ENCODE measurements around the gene OR6K2. TPM values are rescaled to one million over a fixed set of nuclear protein-coding genes. Genes with fewer than 3 reads are reported as not detected.

OR6K2 gene
- polyA plus RNA-seq, 3 donors, result not detected

GRCh38 chr1:158724442-158724841, 24.0 kb upstream of the OR6K2 start:
- 100% methylated on average over 4 of the region's 5 CpGs for WGBS (ENCODE audit: insufficient coverage)
- Histone ChIP-seq H4K20me1 (ENCODE audit: insufficient read depth, low read length) (no peaks in the 10 kb centered on the region), H3K27ac (ENCODE audit: low read depth in 1 of 2, low read length in 2 of 2) (no peak overlapping the region), H3K27me3 (ENCODE audit: control insufficient read depth in 2 of 2, insufficient read depth in 2 of 2, low read length in 2 of 2) (no peaks in the 10 kb centered on the region), H3K79me2 (ENCODE audit: insufficient read depth, low read length) (no peaks in the 10 kb centered on the region), H2AFZ (ENCODE audit: insufficient read depth, low read depth, low read length, poor library complexity, severe bottlenecking) (no peak overlapping the region), H3K36me3 (replicated peaks in 1 of 2; ENCODE audit: control insufficient read depth in 1 of 2, insufficient read depth in 2 of 2, low read length in 2 of 2) (no peaks in the 10 kb centered on the region), H3K4me1 (ENCODE audit: control insufficient read depth in 1 of 2, insufficient read depth in 2 of 2, low read length in 2 of 2) (peaks cover 0 to 2% of the 10 kb centered on the region in 2 donors), H3K4me3 (replicated peaks in 1 of 3; ENCODE audit: low read depth in 2 of 3, low read length in 3 of 3) (no peak overlapping the region), H3K9ac (ENCODE audit: insufficient read depth, low read length, poor library complexity, severe bottlenecking) (no peak overlapping the region), H3K9me3 (replicated peaks in 1 of 2; ENCODE audit: control insufficient read depth in 1 of 2, insufficient read depth in 1 of 2, low read length in 2 of 2) (no peaks in the 10 kb centered on the region), H3K4me2 (replicated peaks; ENCODE audit: extremely low read depth, low read length, poor library complexity, severe bottlenecking) (no peak overlapping the region)
- DNase-seq, result no peak
- intact Hi-C loops (cut with micrococcal nuclease), result no loop called here
- H3K36me3 Mint-ChIP-seq, result no peaks in the 10 kb centered on the region
- H3K4me3 Mint-ChIP-seq, result no peak overlapping the region
- peaks cover 7% of the 10 kb centered on the region for H3K4me1 Mint-ChIP-seq
- TF ChIP-seq CTCF (IDR thresholded peaks at IDR 0.05), result no peak
- no peak overlapping the region for H3K27ac Mint-ChIP-seq
- H3K27me3 Mint-ChIP-seq (ENCODE audit: low read depth in 3 of 3), result no peaks in the 10 kb centered on the region
- H3K9me3 Mint-ChIP-seq, result peaks cover 0 to 3% (median 0%) of the 10 kb centered on the region in 7 donors

GRCh38 chr1:158720620-158721019, 20.2 kb upstream of the OR6K2 start, which contains the start of gene OR6K3:
Gene OR6K3, minus strand, starts transcription at chr1:158720720. Its CDS starts 2,605 bp downstream, at chr1:158718115.
- no peak within 1 kb of the TSS for H3K9ac ChIP-seq (ENCODE audit: insufficient read depth, low read length, poor library complexity, severe bottlenecking)
- H3K4me2 ChIP-seq (replicated peaks; ENCODE audit: extremely low read depth, low read length, poor library complexity, severe bottlenecking), result no peak within 1 kb of the TSS
- Mint-ChIP-seq H3K27ac (no peak within 1 kb of the TSS), H3K4me3 (no peak within 1 kb of the TSS), H3K36me3 (no peaks in the 10 kb centered on the region), H3K27me3 (ENCODE audit: low read depth in 3 of 3) (no peaks in the 10 kb centered on the region), H3K9me3 (peaks cover 0 to 2% (median 0%) of the 10 kb centered on the region in 7 donors), H3K4me1 (no peaks in the 10 kb centered on the region)
- intact Hi-C loops (cut with micrococcal nuclease), result no loop called here
- no peaks in the 10 kb centered on the region for H3K4me1 ChIP-seq (ENCODE audit: control insufficient read depth in 1 of 2, insufficient read depth in 2 of 2, low read length in 2 of 2)
- no CpG with 5 or more reads among the region's 2 CpGs for WGBS (ENCODE audit: insufficient coverage)
- DNase-seq, result no peak
- no peaks in the 10 kb centered on the region for H4K20me1 ChIP-seq (ENCODE audit: insufficient read depth, low read length)
- H3K27ac ChIP-seq (ENCODE audit: low read depth in 1 of 2, low read length in 2 of 2), result no peak within 1 kb of the TSS
- no peaks in the 10 kb centered on the region for H3K27me3 ChIP-seq (ENCODE audit: control insufficient read depth in 2 of 2, insufficient read depth in 2 of 2, low read length in 2 of 2)
- H3K79me2 ChIP-seq (ENCODE audit: insufficient read depth, low read length), result no peaks in the 10 kb centered on the region
- no peak for TF ChIP-seq CTCF (IDR thresholded peaks at IDR 0.05)
- H3K36me3 ChIP-seq (replicated peaks in 1 of 2; ENCODE audit: control insufficient read depth in 1 of 2, insufficient read depth in 2 of 2, low read length in 2 of 2), result no peaks in the 10 kb centered on the region
- H3K4me3 ChIP-seq (replicated peaks in 1 of 3; ENCODE audit: low read depth in 2 of 3, low read length in 3 of 3), result no peak within 1 kb of the TSS
- no peak within 1 kb of the TSS for H2AFZ ChIP-seq (ENCODE audit: insufficient read depth, low read depth, low read length, poor library complexity, severe bottlenecking)
- no peaks in the 10 kb centered on the region for H3K9me3 ChIP-seq (replicated peaks in 1 of 2; ENCODE audit: control insufficient read depth in 1 of 2, insufficient read depth in 1 of 2, low read length in 2 of 2)
